ENCODE measurements around the gene STOML2.

The STOML2 gene

DNA sequence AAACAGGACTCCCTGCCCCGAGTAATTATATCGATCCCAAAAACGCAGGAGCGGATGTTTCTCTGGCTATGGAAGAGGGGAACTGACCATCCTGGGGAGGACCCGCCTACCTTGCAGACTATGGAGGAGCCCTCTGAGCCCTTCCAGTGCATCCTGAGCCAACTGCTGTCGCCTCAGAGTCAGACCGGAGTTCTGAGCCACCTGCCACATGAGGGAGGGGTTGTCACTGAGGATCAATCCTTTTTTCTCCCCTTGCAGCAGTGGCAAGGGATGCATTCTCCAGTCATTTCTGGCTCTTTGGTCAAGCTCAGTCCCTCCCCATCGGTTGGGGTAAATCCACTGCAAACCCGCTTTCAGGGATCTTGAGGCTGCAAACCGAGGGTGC is 23.9 kb downstream of the STOML2 start:
- Histone ChIP-seq H3K9ac (ENCODE audit: low read length) (peak overlapping the region; percentile 31), H3K27me3 (ENCODE audit: control insufficient read depth in 1 of 2, insufficient read depth in 2 of 2, low read length in 2 of 2) (no peaks in the 10 kb centered on the region), H3K27ac (ENCODE audit: low read depth, low read length) (peak overlapping the region; percentile 20), H3K4me3 (ENCODE audit: low read depth in 1 of 2, low read length in 2 of 2) (peak overlapping the region; percentile 70 to 72), H3K36me3 (ENCODE audit: insufficient read depth, low read length) (peaks cover 26% of the 10 kb centered on the region), H3K9me3 (ENCODE audit: low read length) (no peaks in the 10 kb centered on the region), H3K4me1 (ENCODE audit: insufficient read depth, low read length) (peaks cover 19% of the 10 kb centered on the region)

DNA sequence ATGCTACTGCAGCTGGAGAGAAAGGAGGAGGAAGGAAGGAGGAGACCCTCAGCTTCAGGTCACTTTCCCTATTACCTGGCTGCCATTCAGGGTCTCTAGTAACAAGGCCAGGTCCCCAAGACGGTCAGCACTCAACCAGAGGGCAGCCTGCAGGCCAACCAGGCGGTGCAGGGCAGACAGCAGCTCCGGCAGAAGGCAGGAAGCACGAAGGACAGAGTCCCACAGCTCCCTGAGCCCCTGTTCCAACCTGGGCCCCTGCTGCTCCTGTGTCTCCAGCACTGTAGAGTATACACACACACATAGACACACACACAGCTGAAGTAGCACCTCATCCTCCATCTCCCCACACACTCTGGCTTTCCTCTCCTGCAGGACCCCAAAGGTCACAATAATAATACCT is 24.9 kb downstream of the STOML2 start:
- H3K4me3 ChIP-seq (ENCODE audit: low read depth in 1 of 2, low read length in 2 of 2): no peak overlapping the region

DNA sequence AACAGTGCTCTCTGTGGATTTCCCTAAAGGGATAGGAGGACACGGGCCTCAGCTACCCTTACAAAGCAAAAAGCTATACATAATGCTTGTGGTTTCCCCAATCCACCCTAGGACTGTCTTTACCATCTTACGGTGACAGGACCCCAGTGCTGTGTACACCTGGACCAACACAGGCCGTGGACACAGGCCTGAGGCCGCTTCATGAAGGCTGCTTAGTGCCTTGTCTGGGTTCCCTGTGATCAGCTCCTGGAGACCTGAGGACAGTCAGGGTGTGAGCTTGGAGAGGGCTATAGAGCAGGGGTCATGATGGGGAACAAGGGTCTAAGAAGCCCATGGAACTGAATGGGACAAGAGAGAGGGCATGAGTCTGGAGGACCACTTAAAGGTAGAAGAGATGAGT is 26.1 kb downstream of the STOML2 start:
- no peaks in the 10 kb centered on the region for H3K27me3 ChIP-seq (ENCODE audit: control insufficient read depth in 1 of 2, insufficient read depth in 2 of 2, low read length in 2 of 2)
- no peak overlapping the region for H3K9ac ChIP-seq (ENCODE audit: low read length)
- H3K9me3 ChIP-seq (ENCODE audit: low read length): no peaks in the 10 kb centered on the region
- peaks cover 19% of the 10 kb centered on the region for H3K4me1 ChIP-seq (ENCODE audit: insufficient read depth, low read length)
- H3K36me3 ChIP-seq (ENCODE audit: insufficient read depth, low read length): peaks cover 30% of the 10 kb centered on the region
- no peak overlapping the region for H3K4me3 ChIP-seq (ENCODE audit: low read depth in 1 of 2, low read length in 2 of 2)
- no peak overlapping the region for H3K27ac ChIP-seq (ENCODE audit: low read depth, low read length)

More for the DNA sequence above, 24.9 kb downstream of the STOML2 start:
- H3K4me1 ChIP-seq (ENCODE audit: insufficient read depth, low read length): peaks cover 19% of the 10 kb centered on the region
- no peak overlapping the region for H3K27ac ChIP-seq (ENCODE audit: low read depth, low read length)
- peaks cover 30% of the 10 kb centered on the region for H3K36me3 ChIP-seq (ENCODE audit: insufficient read depth, low read length)
- H3K9me3 ChIP-seq (ENCODE audit: low read length): no peaks in the 10 kb centered on the region
- no peak overlapping the region for H3K9ac ChIP-seq (ENCODE audit: low read length)
- H3K27me3 ChIP-seq (ENCODE audit: control insufficient read depth in 1 of 2, insufficient read depth in 2 of 2, low read length in 2 of 2): no peaks in the 10 kb centered on the region

DNA sequence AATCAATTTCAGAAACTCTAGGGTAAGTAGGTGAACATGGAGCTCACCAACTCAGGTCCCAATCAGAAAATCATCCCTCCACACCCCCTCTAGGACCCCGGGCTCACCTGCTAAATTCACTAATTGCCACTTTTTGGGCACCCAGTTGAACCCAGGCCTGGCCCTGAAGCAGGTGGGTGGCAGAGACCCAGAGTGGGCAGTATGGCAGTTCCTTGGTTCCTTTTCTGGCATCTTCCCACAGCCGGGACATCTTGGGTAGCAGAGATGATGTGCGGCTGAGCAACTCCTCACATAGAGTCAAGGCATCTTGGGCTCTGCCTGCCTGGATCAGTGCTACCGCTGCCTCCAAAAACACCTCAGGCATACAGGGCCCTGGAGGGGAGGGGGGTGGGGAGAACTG is 27.6 kb downstream of the STOML2 start:
- H3K9ac ChIP-seq (ENCODE audit: low read length): no peak overlapping the region

DNA sequence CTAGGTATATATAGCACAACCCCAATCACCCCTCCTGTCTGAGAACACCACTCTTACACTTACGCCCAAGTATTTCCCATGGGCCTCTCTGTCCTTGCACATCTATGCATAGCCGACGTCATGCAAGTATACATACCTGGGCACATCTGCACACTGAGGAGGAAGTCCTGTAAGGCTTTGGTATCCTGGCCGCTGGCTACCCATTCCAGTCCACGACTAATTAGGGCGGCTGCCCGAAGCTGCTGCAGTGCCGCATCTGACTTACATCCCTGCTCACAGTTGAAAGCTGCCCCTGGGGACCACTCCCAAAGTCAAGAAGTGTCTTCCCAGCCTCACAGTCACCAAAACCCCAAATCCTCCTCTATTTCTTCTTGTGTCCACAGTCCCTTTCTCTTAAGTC is 28.1 kb downstream of the STOML2 start:
- peaks cover 30% of the 10 kb centered on the region for H3K36me3 ChIP-seq (ENCODE audit: insufficient read depth, low read length)
- no peaks in the 10 kb centered on the region for H3K27me3 ChIP-seq (ENCODE audit: control insufficient read depth in 1 of 2, insufficient read depth in 2 of 2, low read length in 2 of 2)
- H3K9me3 ChIP-seq (ENCODE audit: low read length): no peaks in the 10 kb centered on the region
- peaks cover 29% of the 10 kb centered on the region for H3K4me1 ChIP-seq (ENCODE audit: insufficient read depth, low read length)
- H3K27ac ChIP-seq (ENCODE audit: low read depth, low read length): no peak overlapping the region
- no peak overlapping the region for H3K9ac ChIP-seq (ENCODE audit: low read length)
- H3K4me3 ChIP-seq (ENCODE audit: low read depth in 1 of 2, low read length in 2 of 2): no peak overlapping the region

More for the DNA sequence above, 27.6 kb downstream of the STOML2 start:
- no peak overlapping the region for H3K4me3 ChIP-seq (ENCODE audit: low read depth in 1 of 2, low read length in 2 of 2)
- peaks cover 30% of the 10 kb centered on the region for H3K36me3 ChIP-seq (ENCODE audit: insufficient read depth, low read length)
- H3K27ac ChIP-seq (ENCODE audit: low read depth, low read length): no peak overlapping the region
- H3K4me1 ChIP-seq (ENCODE audit: insufficient read depth, low read length): peaks cover 27% of the 10 kb centered on the region
- no peaks in the 10 kb centered on the region for H3K27me3 ChIP-seq (ENCODE audit: control insufficient read depth in 1 of 2, insufficient read depth in 2 of 2, low read length in 2 of 2)
- H3K9me3 ChIP-seq (ENCODE audit: low read length): no peaks in the 10 kb centered on the region

DNA sequence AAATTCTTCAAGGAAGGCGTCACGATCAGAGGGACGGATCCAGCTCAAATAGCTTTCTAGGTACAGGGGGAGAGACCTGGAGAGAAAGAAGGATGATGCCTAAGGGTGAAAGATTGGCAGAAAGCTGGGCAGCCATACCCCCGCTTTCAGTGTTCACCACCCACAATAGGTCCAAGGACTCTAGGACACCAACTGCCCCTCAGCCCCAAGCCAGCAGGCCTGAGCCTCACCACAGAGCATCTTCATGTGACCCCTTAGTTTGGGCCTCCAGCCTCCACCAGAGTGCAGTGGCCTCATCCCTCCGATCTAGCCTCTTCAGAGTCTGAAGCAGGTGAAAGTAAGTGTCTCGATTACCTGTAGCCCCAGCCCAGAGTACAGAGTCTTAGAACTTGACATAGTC is 28.8 kb downstream of the STOML2 start:
- H3K9ac ChIP-seq (ENCODE audit: low read length): no peak overlapping the region
- H3K27me3 ChIP-seq (ENCODE audit: control insufficient read depth in 1 of 2, insufficient read depth in 2 of 2, low read length in 2 of 2): no peaks in the 10 kb centered on the region
- peaks cover 33% of the 10 kb centered on the region for H3K4me1 ChIP-seq (ENCODE audit: insufficient read depth, low read length)
- no peaks in the 10 kb centered on the region for H3K9me3 ChIP-seq (ENCODE audit: low read length)
- H3K4me3 ChIP-seq (ENCODE audit: low read depth in 1 of 2, low read length in 2 of 2): no peak overlapping the region
- no peak overlapping the region for H3K27ac ChIP-seq (ENCODE audit: low read depth, low read length)
- peaks cover 30% of the 10 kb centered on the region for H3K36me3 ChIP-seq (ENCODE audit: insufficient read depth, low read length)

DNA sequence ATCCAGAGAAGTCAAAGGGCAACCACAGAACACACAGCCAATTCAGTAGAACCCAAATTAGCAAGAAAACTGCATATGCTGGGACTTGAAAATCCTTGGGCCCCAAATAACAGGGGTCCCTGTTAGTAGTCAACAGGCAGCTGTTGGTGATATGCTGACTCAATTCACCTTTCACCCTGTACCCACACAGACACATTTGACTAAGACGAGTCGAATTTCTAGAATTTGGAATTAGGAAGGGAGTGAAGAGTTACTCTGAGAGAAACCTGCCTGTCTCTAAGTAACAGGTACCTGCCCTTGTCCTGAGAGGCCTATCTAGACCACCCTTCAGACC is 29.7 kb downstream of the STOML2 start:
- Histone ChIP-seq H3K4me3 (ENCODE audit: low read depth in 1 of 2, low read length in 2 of 2) (peak overlapping the region in 1 of 2 donors; percentile 92), H3K36me3 (ENCODE audit: insufficient read depth, low read length) (peaks cover 32% of the 10 kb centered on the region), H3K9ac (ENCODE audit: low read length) (no peak overlapping the region)

DNA sequence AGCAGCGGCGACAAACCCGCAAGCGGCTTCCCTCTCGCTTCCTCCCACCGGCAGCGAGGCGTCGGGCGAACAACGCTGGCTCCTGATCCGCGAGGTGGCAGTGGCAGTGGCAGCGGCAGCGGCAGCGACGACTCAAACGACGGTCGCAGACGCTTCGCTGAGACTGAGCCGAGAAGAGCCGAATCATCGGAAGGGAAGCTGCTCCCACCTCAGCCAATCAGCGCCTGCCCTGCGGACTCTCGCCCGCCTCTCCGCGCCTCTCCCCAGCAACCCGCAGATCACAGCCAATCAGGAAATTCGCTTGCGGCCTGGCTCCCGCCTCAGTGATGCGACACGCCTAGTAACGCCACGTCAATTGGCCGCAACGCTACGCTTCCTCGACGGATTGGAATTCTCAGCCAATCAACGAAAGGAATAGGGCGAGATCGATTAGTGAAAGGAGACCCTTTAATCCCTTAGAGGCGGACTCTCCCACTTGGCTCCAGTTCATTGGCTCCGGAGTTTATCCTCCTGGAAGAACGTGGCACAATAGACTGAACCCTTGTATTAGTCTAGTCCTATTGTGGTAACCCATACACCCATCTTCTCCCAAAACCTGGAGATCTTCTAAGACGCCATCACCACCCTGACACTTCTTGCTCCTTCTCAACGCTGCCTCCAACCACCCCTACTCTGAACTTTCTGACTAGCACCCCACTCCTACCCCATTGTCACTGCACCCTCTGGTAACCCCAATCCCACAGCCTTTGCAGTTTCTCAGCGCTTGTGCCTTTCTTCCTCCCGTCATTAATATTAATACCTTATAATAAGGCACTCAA is 30.3 kb downstream of the STOML2 start, which contains the start of gene VCP:
VCP (minus strand) TSS at position 165 of the 818 bp plus-strand sequence. CDS start 272 bp downstream, outside the sequence.
- Histone ChIP-seq H3K4me1 (ENCODE audit: insufficient read depth, low read length) (peaks cover 36% of the 10 kb centered on the region), H3K27me3 (ENCODE audit: control insufficient read depth in 1 of 2, insufficient read depth in 2 of 2, low read length in 2 of 2) (no peaks in the 10 kb centered on the region), H3K27ac (ENCODE audit: low read depth, low read length) (peak within 1 kb of the TSS; percentile 97), H3K36me3 (ENCODE audit: insufficient read depth, low read length) (peaks cover 38% of the 10 kb centered on the region), H3K4me3 (ENCODE audit: low read depth in 1 of 2, low read length in 2 of 2) (peak within 1 kb of the TSS; percentile 73 to 92), H3K9me3 (ENCODE audit: low read length) (no peaks in the 10 kb centered on the region), H3K9ac (ENCODE audit: low read length) (peak within 1 kb of the TSS; percentile 87)

More for the DNA sequence above, 29.7 kb downstream of the STOML2 start:
- H3K9me3 ChIP-seq (ENCODE audit: low read length): no peaks in the 10 kb centered on the region
- no peaks in the 10 kb centered on the region for H3K27me3 ChIP-seq (ENCODE audit: control insufficient read depth in 1 of 2, insufficient read depth in 2 of 2, low read length in 2 of 2)
- no peak overlapping the region for H3K27ac ChIP-seq (ENCODE audit: low read depth, low read length)
- H3K4me1 ChIP-seq (ENCODE audit: insufficient read depth, low read length): peaks cover 33% of the 10 kb centered on the region

DNA sequence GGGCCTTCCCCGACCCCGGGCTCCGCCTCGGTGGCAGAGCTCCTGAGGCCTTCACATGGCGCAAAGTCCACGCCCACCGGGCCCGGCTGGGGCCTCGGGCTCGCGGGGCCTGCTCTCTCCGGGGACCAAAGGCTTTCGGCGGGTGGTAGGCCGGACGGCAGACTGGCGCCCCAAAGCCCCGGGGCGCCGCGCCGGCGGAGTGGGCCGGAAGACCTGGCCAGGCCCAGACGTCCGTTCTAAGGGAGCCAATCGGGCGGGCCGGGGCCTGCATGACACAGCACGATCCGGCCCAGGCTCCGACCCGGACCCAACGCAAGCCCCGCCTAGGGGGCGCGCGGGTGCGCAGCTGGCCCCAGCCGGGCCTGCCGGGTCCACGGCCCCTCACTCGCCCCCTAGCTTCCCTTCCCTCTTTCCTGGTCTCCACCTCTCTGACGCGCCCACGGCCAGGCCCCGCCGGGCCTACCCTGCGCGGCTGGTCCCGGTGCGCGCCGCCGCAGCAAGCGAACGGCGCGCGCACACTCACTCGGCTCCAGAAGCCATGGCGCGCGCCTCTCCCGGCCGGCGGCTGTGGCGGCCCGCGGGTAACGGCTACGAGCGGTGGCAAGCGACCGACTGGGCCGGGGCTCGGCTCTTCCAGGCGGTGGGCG is 31.0 kb downstream of the STOML2 start:
- peak overlapping the region; percentile 87 for H3K9ac ChIP-seq (ENCODE audit: low read length)
- no peaks in the 10 kb centered on the region for H3K9me3 ChIP-seq (ENCODE audit: low read length)
- no peaks in the 10 kb centered on the region for H3K27me3 ChIP-seq (ENCODE audit: control insufficient read depth in 1 of 2, insufficient read depth in 2 of 2, low read length in 2 of 2)
- peaks cover 40% of the 10 kb centered on the region for H3K4me1 ChIP-seq (ENCODE audit: insufficient read depth, low read length)
- H3K36me3 ChIP-seq (ENCODE audit: insufficient read depth, low read length): peaks cover 45% of the 10 kb centered on the region
- H3K27ac ChIP-seq (ENCODE audit: low read depth, low read length): peak overlapping the region; percentile 97
- H3K4me3 ChIP-seq (ENCODE audit: low read depth in 1 of 2, low read length in 2 of 2): peak overlapping the region; percentile 73 to 92

DNA sequence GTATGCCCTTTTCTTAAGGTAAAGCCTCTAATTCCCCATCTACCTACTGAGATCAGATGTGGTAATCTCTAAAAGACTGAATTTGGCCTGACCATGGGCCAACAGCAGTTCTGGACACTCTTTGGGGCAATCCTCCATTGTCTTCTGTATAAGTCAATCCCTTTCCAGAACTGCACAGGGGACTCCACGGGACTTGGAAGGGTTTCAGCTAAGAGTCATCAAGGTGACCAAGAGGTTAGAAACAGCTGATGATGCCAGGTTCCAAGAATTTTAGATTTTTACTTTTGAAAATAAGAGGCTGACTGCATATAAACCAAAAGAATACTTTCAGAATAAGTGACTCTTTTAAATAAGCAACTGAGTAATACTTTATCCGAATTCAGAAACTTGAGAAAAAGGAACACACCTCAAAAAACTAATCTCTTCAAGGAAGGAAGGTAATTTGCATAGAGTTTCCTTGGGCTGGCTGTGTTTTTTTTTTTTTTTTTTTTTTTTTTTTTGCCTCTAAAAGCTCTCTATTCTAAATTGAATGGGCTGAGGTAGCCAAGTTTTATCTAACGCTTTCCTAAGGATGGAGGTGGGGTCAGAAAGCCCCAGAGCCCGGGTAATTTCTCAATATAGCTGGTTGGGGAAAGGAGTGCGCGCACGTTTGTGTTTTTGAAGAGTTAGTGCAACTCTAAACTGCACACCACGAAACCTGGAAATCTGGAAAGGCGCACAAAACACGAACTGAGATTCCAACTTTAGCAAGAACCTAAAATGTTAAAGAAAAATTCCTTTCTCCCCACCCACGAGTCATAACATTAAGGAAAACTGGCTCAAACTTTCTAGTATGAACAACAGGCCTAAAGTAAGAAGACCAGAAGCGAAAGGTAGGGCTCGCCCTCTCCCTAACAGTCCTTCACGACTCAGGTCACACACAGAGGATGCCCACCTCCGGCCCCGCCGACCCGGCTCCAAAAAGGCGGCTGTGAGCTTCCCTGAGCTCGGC is 31.8 kb downstream of the STOML2 start:
- Histone ChIP-seq H3K36me3 (ENCODE audit: insufficient read depth, low read length) (peaks cover 46% of the 10 kb centered on the region), H3K9me3 (ENCODE audit: low read length) (no peaks in the 10 kb centered on the region), H3K4me3 (ENCODE audit: low read depth in 1 of 2, low read length in 2 of 2) (peak overlapping the region; percentile 73 to 92), H3K27ac (ENCODE audit: low read depth, low read length) (peak overlapping the region; percentile 97), H3K9ac (ENCODE audit: low read length) (peak overlapping the region; percentile 87), H3K27me3 (ENCODE audit: control insufficient read depth in 1 of 2, insufficient read depth in 2 of 2, low read length in 2 of 2) (no peaks in the 10 kb centered on the region), H3K4me1 (ENCODE audit: insufficient read depth, low read length) (peaks cover 40% of the 10 kb centered on the region)

DNA sequence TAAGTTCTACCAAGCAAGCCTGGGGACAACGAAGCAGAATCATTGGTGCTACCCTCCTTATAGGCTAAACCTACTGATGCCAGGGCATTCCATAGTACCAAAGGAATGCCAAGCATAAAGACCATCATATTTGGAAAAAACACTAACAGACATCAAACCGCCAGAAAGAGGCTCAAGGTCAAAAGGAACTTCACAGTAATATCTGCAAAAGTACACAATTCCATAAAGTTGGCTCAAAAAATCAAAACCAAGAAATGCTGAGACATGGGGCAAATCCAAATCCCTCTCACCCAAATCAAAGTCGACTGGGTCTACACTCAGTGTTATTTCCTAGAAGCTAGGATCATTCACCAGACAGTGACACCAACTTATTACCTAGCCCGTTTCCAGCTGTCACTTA is 33.9 kb downstream of the STOML2 start:
- Histone ChIP-seq H3K27me3 (ENCODE audit: control insufficient read depth in 1 of 2, insufficient read depth in 2 of 2, low read length in 2 of 2) (no peaks in the 10 kb centered on the region), H3K4me3 (ENCODE audit: low read depth in 1 of 2, low read length in 2 of 2) (no peak overlapping the region), H3K9ac (ENCODE audit: low read length) (no peak overlapping the region), H3K27ac (ENCODE audit: low read depth, low read length) (no peak overlapping the region), H3K36me3 (ENCODE audit: insufficient read depth, low read length) (peaks cover 47% of the 10 kb centered on the region), H3K9me3 (ENCODE audit: low read length) (no peaks in the 10 kb centered on the region), H3K4me1 (ENCODE audit: insufficient read depth, low read length) (peaks cover 40% of the 10 kb centered on the region)

All from muscle layer of colon (tissue), 2 donors.